Measurements from ENCODE around the gene MRTFB. TPM values are rescaled to one million over a fixed set of nuclear protein-coding genes. Genes with fewer than 3 reads are reported as not detected.
A peak's percentile ranks its signal among the peaks of the same experiment; 100 is the strongest.

MRTFB gene
- total and polyA plus RNA-seq, 9 donors: 7.2 to 45.6 (median 36.6) TPM

DNA sequence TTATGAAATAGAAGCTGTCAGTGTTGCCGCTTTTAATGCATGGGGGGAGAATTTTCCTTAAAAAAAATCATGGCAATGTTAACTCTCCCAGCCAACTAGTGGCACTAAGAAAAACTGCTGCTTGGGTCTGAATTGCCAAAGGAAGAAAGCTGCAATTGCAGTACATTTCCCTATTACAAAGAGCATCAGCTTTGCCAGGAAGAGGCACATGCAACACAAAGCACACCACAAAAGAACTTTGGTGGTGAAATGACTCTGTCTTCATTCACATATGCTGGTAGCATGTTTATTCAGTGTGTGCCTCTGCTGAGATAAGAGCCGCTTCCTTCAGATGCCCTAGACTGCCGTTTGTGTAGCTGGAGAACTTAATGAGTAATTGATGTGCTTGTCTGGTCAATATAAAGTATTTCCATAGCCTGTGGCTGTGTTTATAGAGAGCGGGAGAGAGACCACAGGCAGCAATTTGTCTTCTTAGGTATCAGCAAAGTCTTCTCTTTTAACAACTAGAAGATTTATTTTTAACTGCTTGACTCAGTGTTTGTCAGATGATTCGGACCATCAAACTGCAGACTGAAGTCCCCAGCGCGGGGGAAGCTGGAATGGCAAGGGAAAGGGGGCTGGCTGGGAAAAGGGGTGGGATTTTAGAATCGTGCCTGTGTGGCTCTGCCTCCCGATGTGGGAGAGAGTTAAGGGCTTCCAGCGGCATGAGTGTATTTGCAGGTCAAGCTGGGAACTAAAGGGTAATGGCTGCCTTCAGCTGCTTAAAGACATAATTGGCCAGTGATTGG lies 115.1 kb downstream of the MRTFB start:
- Histone ChIP-seq H3K27ac (peak overlapping the region in 1 of 2 donors; percentile 19), H3K9me3 (no peaks in the 10 kb centered on the region), H3K36me3 (no peaks in the 10 kb centered on the region), H3K4me1 (ENCODE audit: insufficient read depth) (no peaks in the 10 kb centered on the region), H3K27me3 (no peaks in the 10 kb centered on the region), H3K4me3 (peak overlapping the region; percentile 28)
- TF ChIP-seq EP300 (IDR thresholded peaks at IDR 0.05): no peak
- TF ChIP-seq, protein P1, sequence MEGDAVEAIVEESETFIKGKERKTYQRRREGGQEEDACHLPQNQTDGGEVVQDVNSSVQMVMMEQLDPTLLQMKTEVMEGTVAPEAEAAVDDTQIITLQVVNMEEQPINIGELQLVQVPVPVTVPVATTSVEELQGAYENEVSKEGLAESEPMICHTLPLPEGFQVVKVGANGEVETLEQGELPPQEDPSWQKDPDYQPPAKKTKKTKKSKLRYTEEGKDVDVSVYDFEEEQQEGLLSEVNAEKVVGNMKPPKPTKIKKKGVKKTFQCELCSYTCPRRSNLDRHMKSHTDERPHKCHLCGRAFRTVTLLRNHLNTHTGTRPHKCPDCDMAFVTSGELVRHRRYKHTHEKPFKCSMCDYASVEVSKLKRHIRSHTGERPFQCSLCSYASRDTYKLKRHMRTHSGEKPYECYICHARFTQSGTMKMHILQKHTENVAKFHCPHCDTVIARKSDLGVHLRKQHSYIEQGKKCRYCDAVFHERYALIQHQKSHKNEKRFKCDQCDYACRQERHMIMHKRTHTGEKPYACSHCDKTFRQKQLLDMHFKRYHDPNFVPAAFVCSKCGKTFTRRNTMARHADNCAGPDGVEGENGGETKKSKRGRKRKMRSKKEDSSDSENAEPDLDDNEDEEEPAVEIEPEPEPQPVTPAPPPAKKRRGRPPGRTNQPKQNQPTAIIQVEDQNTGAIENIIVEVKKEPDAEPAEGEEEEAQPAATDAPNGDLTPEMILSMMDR (IDR thresholded peaks at IDR 0.05): peak in 2 of 3 donors; percentile 22 to 44
- no peak for TF ChIP-seq POLR2A (IDR thresholded peaks at IDR 0.05)
- no peak for DNase-seq
- intact Hi-C loops (cut with DNase I): no loop called here
- 1 to 12% (median 6%) methylated on average over 10 of the region's 10 CpGs for WGBS, 3 donors

DNA sequence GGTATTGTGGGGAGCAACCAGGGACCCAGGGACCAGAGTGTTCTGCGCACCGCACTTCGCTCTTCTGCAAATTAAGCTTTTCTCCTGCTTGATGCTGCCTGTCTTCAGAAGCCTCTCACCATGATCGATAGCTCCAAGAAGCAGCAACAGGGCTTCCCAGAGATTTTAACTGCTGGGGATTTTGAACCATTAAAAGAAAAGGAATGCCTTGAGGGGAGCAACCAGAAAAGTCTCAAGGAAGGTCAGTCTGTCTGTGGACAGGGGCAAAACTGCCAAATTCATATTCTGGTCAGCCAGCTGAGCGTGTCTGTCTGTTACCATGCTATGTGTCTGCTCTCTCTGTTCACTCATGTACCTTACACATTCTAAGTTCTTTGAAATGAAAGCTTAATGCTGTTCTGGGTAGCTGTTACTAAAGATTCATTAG lies 115.7 kb downstream of the MRTFB start:
- intact Hi-C loops (cut with DNase I): no loop called here

DNA sequence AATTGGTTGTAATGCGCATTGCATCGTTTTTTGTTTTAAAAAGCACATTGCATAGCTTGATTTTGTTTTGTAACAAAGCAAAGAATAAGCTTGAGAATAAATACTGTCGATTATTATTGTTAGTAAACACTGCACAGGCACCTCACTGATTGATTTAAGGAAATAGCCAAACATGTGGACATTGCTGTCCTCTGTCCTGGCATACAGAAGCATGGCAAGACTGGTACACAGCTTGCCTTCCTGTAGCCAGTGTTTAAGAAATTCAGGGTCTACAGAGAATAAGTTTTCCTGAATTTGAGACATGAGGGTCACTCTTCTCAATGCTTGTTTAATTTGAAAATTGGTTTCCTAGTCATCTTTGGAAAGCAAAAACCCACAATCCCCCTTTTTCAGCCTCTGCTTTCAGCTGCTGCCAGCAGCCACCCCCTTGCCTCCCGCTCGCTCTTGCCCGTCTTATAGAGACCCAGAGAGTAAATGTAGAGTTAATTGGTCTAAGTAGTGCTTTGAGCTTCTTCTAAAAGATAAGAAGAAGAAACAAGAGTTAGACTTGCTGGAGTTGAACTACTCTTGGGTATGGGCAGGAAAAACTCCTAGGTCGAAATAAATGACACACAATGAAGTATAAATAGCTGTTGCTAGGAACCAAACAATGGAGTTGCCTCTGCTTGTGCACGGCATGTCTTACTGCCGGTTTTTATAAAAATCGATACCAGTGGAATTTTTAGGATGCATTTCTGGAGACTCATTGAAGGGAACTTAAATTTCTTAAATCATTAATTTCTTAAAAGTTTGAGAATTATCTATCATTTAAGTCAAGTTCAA lies 116.6 kb downstream of the MRTFB start:
- TF ChIP-seq EP300 (IDR thresholded peaks at IDR 0.05): no peak
- no peak for TF ChIP-seq POLR2A (IDR thresholded peaks at IDR 0.05)
- TF ChIP-seq, protein P1 (IDR thresholded peaks at IDR 0.05): no peak
- Histone ChIP-seq H3K27ac (no peak overlapping the region), H3K27me3 (no peaks in the 10 kb centered on the region), H3K4me1 (ENCODE audit: insufficient read depth) (no peaks in the 10 kb centered on the region), H3K9me3 (no peaks in the 10 kb centered on the region), H3K4me3 (peak overlapping the region; percentile 13), H3K36me3 (no peaks in the 10 kb centered on the region)
- intact Hi-C loops (cut with DNase I): no loop called here
- WGBS, 3 donors: 73 to 81% (median 80%) methylated on average over 10 of the region's 10 CpGs
- no peak for DNase-seq

More for the DNA sequence above, 115.7 kb downstream of the MRTFB start:
- H3K27ac ChIP-seq: peak overlapping the region in 1 of 2 donors; percentile 19
- H3K27me3 ChIP-seq: no peaks in the 10 kb centered on the region
- H3K4me3 ChIP-seq: peak overlapping the region; percentile 28
- 26 to 46% (median 34%) methylated on average over 5 of the region's 5 CpGs for WGBS, 3 donors
- TF ChIP-seq, protein P1 (IDR thresholded peaks at IDR 0.05): no peak
- no peak for TF ChIP-seq POLR2A (IDR thresholded peaks at IDR 0.05)
- TF ChIP-seq EP300 (IDR thresholded peaks at IDR 0.05): no peak
- no peak for DNase-seq
- H3K9me3 ChIP-seq: no peaks in the 10 kb centered on the region
- no peaks in the 10 kb centered on the region for H3K36me3 ChIP-seq
- no peaks in the 10 kb centered on the region for H3K4me1 ChIP-seq (ENCODE audit: insufficient read depth)

DNA sequence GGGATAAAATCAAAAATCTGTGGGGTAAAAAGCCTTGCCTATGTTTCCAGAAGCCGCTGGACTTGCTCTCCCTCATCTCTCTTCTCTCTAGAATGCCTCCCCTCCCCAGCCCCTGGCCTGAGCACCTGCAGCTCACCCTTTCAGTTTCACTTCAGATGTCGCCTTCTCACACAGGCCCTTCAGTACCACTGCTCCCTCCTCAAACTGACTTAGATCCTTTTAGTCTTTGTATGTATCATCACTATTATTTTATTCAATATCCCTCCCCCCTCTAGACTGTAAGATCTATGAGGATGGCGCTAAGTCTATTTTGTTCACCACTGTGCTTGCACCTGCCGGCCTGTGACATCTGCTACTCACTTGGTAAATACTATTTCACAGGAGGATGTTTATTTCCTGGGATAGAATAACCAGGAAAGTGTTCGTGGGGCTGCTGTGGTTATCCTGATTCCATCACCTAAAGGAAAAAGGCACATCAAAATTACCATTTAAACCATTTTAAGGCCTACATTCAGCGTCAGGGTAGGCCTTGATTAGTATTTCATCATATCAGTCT lies 122.3 kb downstream of the MRTFB start:
- no peak overlapping the region for H3K4me3 ChIP-seq
- H3K9me3 ChIP-seq: no peaks in the 10 kb centered on the region
- H3K4me1 ChIP-seq (ENCODE audit: insufficient read depth): peaks cover 1% of the 10 kb centered on the region
- intact Hi-C loops (cut with DNase I): no loop called here
- DNase-seq: no peak
- no peak for TF ChIP-seq POLR2A (IDR thresholded peaks at IDR 0.05)
- TF ChIP-seq, protein P1 (IDR thresholded peaks at IDR 0.05): no peak
- TF ChIP-seq EP300 (IDR thresholded peaks at IDR 0.05): no peak
- no peaks in the 10 kb centered on the region for H3K27me3 ChIP-seq
- no peaks in the 10 kb centered on the region for H3K36me3 ChIP-seq
- no peak overlapping the region for H3K27ac ChIP-seq
- 89 to 94% (median 91%) methylated on average over 6 of the region's 6 CpGs for WGBS, 3 donors
